Cerebellar nuclear complex (tissue), 1 donor: Measurements from ENCODE around the gene BRWD1.
A peak's percentile ranks its signal among the peaks of the same experiment; 100 is the strongest.

ENCODE experiments used
- DNase-seq, 2 experiments: peaks; one replicate each; lab custom pipeline; 2025; lab: John Stamatoyannopoulos, UW

The BRWD1 gene

GRCh38 chr21:39327727-39328126 lies 14.3 kb upstream of the BRWD1 start:
- no peak for DNase-seq

GRCh38 chr21:39326607-39327307 lies 13.3 kb upstream of the BRWD1 start:
- DNase-seq: no peak

- no peak for DNase-seq
These were observed 12.0 kb upstream of the BRWD1 start for GRCh38 chr21:39325458-39325857.

GRCh38 chr21:39321424-39321823 lies 8.0 kb upstream of the BRWD1 start:
- DNase-seq: no peak

- no peak for DNase-seq
These were observed 6.4 kb upstream of the BRWD1 start for GRCh38 chr21:39319814-39320332.

- no peak for DNase-seq
These were observed 5.9 kb upstream of the BRWD1 start for GRCh38 chr21:39319251-39319756.

- no peak for DNase-seq
These were observed 4.9 kb upstream of the BRWD1 start for GRCh38 chr21:39318091-39318959.

GRCh38 chr21:39317134-39318090 lies 4.0 kb upstream of the BRWD1 start:
- no peak for DNase-seq

- no peak for DNase-seq
These were observed 3.3 kb upstream of the BRWD1 start for GRCh38 chr21:39316729-39317128.

GRCh38 chr21:39315603-39316445 lies 2.4 kb upstream of the BRWD1 start:
- no peak for DNase-seq

- peak in 1 of 2 experiments; percentile 5 for DNase-seq
These were observed 953 bp upstream of the BRWD1 start for GRCh38 chr21:39314143-39315027.

GRCh38 chr21:39313042-39313570 lies 326 bp downstream of the BRWD1 start:
- no peak for DNase-seq

GRCh38 chr21:39312112-39313041 lies 1.1 kb downstream of the BRWD1 start:
- DNase-seq: peak; percentile 54 to 83

- no peak for DNase-seq
These were observed 2.3 kb downstream of the BRWD1 start for GRCh38 chr21:39311164-39311563.

- DNase-seq: no peak
These were observed 6.0 kb downstream of the BRWD1 start for GRCh38 chr21:39307466-39307865.

- DNase-seq: no peak
These were observed 12.8 kb downstream of the BRWD1 start for GRCh38 chr21:39300587-39300986.

- DNase-seq: no peak
These were observed 16.5 kb downstream of the BRWD1 start for GRCh38 chr21:39296891-39297290.

- DNase-seq: no peak
These were observed 24.4 kb downstream of the BRWD1 start for GRCh38 chr21:39288987-39289386.
